Panc1 (cell line): ENCODE results near the gene AMPH. TPM values are rescaled to one million over a fixed set of nuclear protein-coding genes. Genes with fewer than 3 reads are reported as not detected.

Source experiments
- ATAC-seq: fragments of 200-7000 bp; cut with Tn5 transposase; 2 replicates; pipeline ENCODE4 v1.9.1; 2020; ENCODE audit warnings: mild to moderate bottlenecking, moderate library complexity
- BruUV-seq: library from RNA; stranded (reverse); fragments of 400-500 nt; replicated peaks from 2 replicates; lab custom pipeline; 2021; lab: Mats Ljungman, UMichigan
- CTCF ChIA-PET: fragments of 300-600 bp; sonication (Branson Sonifier 250); formaldehyde crosslinking; loops from one replicate; lab custom pipeline; 2022; ENCODE audit warnings: antibody characterized with exemption; lab: Charles Lee
- POLR2A ChIA-PET: fragments of 300-600 bp; sonication (Branson Sonifier 250); formaldehyde crosslinking; loops from one replicate; lab custom pipeline; 2022; ENCODE audit warnings: antibody characterized with exemption; lab: Charles Lee
- DNase-seq: peaks from one replicate; pipeline ENCODE4 v3.0.0-alpha.2; 2010; ENCODE audit warnings: low read depth, low spot score
- H3K27ac ChIP-seq: 2 replicates; pipeline ENCODE4 v1.5.1; 2011; ENCODE audit warnings: mild to moderate bottlenecking, low read length, inconsistent platforms
- H3K27me3 ChIP-seq: fragments of 200-500 bp; sonication (Bioruptor generic); 2 replicates; pipeline ENCODE4 v1.6.0; 2014; ENCODE audit warnings: low read length, inconsistent platforms; ENCODE audit not compliant: control insufficient read depth, insufficient read depth
- H3K36me3 ChIP-seq: fragments of 200-500 bp; sonication (Bioruptor generic); 2 replicates; pipeline ENCODE4 v1.5.1; 2014; ENCODE audit warnings: inconsistent platforms, mild to moderate bottlenecking, low read length, moderate library complexity; ENCODE audit not compliant: control insufficient read depth, insufficient read depth
- H3K4me1 ChIP-seq: 2 replicates; pipeline ENCODE4 v1.5.1; 2011; ENCODE audit warnings: inconsistent platforms, mild to moderate bottlenecking, low read length, moderate library complexity; ENCODE audit not compliant: control insufficient read depth, insufficient read depth
- H3K4me3 ChIP-seq, 2 experiments: 2 replicates each; pipeline ENCODE4 v1.5.1; 2011 to 2012; ENCODE audit warnings: low read depth in 2 of 2, low read length in 2 of 2, mild to moderate bottlenecking in 2 of 2, inconsistent platforms in 1 of 2, moderate library complexity in 1 of 2
- H3K9me3 ChIP-seq: fragments of 200-500 bp; sonication (Bioruptor generic); 2 replicates; pipeline ENCODE4 v1.5.1; 2014; ENCODE audit warnings: low read depth, mild to moderate bottlenecking, inconsistent platforms, low read length, moderate library complexity; ENCODE audit not compliant: control insufficient read depth, insufficient read depth
- CTCF ChIP-seq: fragments of 450-650 bp; IDR thresholded peaks from 2 replicates; pipeline ENCODE4 v1.5.1; 2017; ENCODE audit warnings: mild to moderate bottlenecking
- POLR2AphosphoS5 ChIP-seq: IDR thresholded peaks from 2 replicates; pipeline ENCODE4 v1.6.1; 2012; ENCODE audit warnings: mild to moderate bottlenecking, low read depth, low read length, moderate library complexity
- REST ChIP-seq, 2 experiments: IDR thresholded peaks; 2 replicates each; pipeline ENCODE4 v1.6.1; 2011 to 2012; ENCODE audit warnings: low read depth in 2 of 2, control low read depth in 1 of 2, low read length in 1 of 2, mild to moderate bottlenecking in 1 of 2, moderate library complexity in 1 of 2; ENCODE audit not compliant: insufficient read depth in 1 of 2
- SIN3A ChIP-seq: IDR thresholded peaks from 2 replicates; pipeline ENCODE4 v1.6.1; 2012; ENCODE audit warnings: low read depth, mild to moderate bottlenecking, low read length, moderate library complexity, borderline replicate concordance; ENCODE audit not compliant: insufficient read depth
- TCF7L2 ChIP-seq: IDR thresholded peaks from 2 replicates; pipeline ENCODE4 v1.6.1; 2011; ENCODE audit warnings: mild to moderate bottlenecking, low read depth, low read length, inconsistent platforms
- in situ Hi-C: cut with HindIII; loops from 2 replicates; pipeline ENCODE4 v1.10.0; 2016; ENCODE audit warnings: low sequenced_read_pairs, low pct_unique_long_range_greater_than_20kb
- intact Hi-C: fragments of 100-400 bp; cut with micrococcal nuclease; formaldehyde crosslinking; loops from one replicate; pipeline ENCODE4 v1.10.0; 2022; ENCODE audit not compliant: unreplicated experiment
- total RNA-seq: library from RNA; stranded (reverse); gene quantifications from one replicate; pipeline ENCODE4 v1.2.1, GENCODE V29; 2021; ENCODE audit not compliant: unreplicated experiment

The AMPH gene
- total RNA-seq, 1 experiment from 2014 or later, result not detected

- no peak for ATAC-seq
- TF ChIP-seq POLR2AphosphoS5 (no peak), TCF7L2 (no peak), CTCF (no peak), REST (IDR thresholded peaks at IDR 0.05; ENCODE audit: insufficient read depth in 1 of 2, low read depth in 2 of 2, low read length in 1 of 2) (no peak), SIN3A (no peak)
- no TSS peak for BruUV-seq
Observed at GRCh38 chr7:38548605-38549004, 82.6 kb downstream of the AMPH start.

DNA sequence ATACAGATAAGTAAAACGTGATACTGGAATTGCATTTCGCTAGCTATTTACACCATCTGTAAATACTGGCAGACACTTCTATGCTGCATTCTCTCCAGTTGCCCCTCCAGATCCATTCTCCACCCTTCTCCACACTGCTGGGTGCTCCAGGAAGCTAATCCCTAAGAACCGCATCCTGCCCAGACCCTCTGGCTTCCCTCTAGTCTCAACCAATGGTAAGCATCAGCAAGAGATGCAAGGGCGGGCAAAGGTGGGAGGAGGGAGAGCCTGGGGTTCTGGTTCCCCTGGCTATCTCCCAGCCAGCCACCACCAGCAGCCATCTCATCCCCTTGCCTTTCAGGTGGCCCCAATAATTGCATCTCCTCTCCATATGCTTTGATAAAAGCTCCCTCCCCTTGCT lies 84.4 kb downstream of the AMPH start:
- H3K27ac ChIP-seq, result no peak overlapping the region
- peaks cover 5% of the 10 kb centered on the region; the same call in 1 of the 2 replicates for H3K27me3 ChIP-seq
- H3K4me1 ChIP-seq, result no peaks in the 10 kb centered on the region
- intact Hi-C loops, result no loop called here
- CTCF ChIA-PET, result no interaction called here
- ATAC-seq, result no peak
- no peaks in the 10 kb centered on the region for H3K9me3 ChIP-seq
- in situ Hi-C loops, result no loop called here
- POLR2A ChIA-PET, result no interaction called here
- no peaks in the 10 kb centered on the region for H3K36me3 ChIP-seq
- H3K4me3 ChIP-seq, result no peak overlapping the region
- no TSS peak for BruUV-seq
- no peak for DNase-seq
- TF ChIP-seq CTCF (no peak), SIN3A (no peak), TCF7L2 (no peak), REST (IDR thresholded peaks at IDR 0.05; ENCODE audit: insufficient read depth in 1 of 2, low read depth in 2 of 2, low read length in 1 of 2) (no peak), POLR2AphosphoS5 (no peak)

More at GRCh38 chr7:38548605-38549004, 82.6 kb downstream of the AMPH start:
- no peak for DNase-seq
- ChIA-PET CTCF (no interaction called here), POLR2A (no interaction called here)
- no peaks in the 10 kb centered on the region for H3K9me3 ChIP-seq
- no peaks in the 10 kb centered on the region for H3K4me1 ChIP-seq
- no peaks in the 10 kb centered on the region for H3K36me3 ChIP-seq
- in situ Hi-C loops, result no loop called here
- H3K27ac ChIP-seq, result no peak overlapping the region
- H3K27me3 ChIP-seq, result peaks cover 5% of the 10 kb centered on the region; the same call in 1 of the 2 replicates
- no peak overlapping the region for H3K4me3 ChIP-seq
- intact Hi-C loops, result no loop called here
